ENCODE measurements around the gene MGST3. TPM values are rescaled to one million over a fixed set of nuclear protein-coding genes. Genes with fewer than 3 reads are reported as not detected.
"Not testable (repeated sequence)": the region's sequence is repeated elsewhere in the genome, so short reads cannot be mapped to it uniquely, and the experiment has no call there.

MGST3 gene
- total RNA-seq, result 100 and 101 TPM in 2 replicates

DNA sequence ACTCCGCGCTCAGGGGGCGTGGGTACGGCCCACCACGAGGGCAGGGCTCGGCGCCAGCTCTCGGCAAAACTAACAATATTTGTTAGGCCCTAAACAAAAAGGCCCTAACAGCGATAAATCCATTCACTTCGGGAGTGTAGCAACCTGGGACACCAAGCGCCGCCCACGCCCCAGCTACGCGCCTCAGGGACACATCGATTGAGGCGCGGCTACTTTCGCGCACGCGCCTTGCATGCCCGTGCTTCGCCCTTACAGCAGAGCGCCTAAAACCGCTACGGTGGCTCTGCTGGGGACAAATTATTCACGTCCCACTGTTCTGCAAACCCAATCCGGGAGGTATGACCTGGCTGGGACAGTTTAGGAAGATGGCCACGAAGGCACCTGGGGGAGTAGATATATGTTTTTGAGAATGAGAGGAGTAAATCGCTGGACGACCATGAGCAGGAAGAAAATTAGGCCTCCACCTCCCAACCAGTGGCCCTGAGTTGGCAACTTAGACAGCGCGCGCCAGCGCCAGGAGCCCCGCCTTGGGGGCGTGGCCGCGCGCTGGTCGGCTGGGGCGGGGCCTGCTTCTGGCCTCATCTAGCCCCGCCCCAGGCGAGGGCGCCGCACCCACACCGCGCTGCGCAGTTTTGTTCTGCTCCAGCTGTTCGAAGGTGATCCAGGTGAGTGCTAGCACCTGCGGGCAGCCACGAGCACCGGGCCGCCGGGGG lies at the start of gene MGST3:
Gene MGST3, plus strand, starts transcription at position 606 of the 713 bp plus-strand sequence. CDS start 18,614 bp downstream, outside the sequence.
- intact Hi-C loops (cut with micrococcal nuclease), result loop anchor here (1.0 to 2.0 kb wide), 7 partner anchors 10 to 1998 kb away; partner anchors contain the start of genes ALDH9A1, POU2F1 and TMCO1

DNA sequence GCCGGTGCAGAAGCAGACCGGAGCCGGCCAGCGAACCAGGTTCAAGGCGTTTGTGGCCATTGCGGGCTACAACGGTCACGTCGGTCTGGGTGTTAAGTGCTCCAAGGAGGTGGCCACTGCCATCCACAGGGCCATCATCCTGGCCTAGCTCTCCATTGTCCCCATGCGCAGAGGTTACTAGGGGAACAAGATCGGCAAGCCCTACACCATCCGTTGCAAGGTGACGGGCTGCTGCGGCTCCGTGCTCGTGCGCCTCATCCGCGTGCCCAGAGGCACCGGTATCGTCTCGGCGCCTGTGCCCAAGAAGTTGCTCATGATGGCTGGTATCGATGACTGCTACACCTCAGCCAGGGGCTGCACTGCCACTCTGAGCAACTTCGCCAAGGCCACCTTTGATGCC lies 49.1 kb upstream of the MGST3 start:
- intact Hi-C loops (cut with micrococcal nuclease), result no loop called here

DNA sequence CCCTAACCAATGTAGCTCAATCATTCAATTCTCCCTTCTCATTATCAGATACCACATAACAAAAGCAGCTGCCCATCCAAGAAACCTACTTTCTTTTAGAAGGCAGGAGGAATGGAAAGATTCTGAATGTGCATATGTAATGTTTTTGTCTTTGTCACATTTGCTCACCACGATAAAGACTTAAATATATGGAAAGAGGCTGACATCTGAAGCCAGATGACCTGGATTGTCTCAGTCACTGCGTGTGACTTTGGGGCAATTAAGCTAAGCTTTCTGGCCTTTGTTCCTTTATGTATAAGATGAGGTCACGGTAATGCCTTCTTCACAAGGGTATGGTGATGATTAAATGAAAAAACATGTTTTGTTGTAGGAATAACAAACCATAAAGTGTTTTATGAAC lies 44.6 kb upstream of the MGST3 start:
- intact Hi-C loops (cut with micrococcal nuclease), result no loop called here

DNA sequence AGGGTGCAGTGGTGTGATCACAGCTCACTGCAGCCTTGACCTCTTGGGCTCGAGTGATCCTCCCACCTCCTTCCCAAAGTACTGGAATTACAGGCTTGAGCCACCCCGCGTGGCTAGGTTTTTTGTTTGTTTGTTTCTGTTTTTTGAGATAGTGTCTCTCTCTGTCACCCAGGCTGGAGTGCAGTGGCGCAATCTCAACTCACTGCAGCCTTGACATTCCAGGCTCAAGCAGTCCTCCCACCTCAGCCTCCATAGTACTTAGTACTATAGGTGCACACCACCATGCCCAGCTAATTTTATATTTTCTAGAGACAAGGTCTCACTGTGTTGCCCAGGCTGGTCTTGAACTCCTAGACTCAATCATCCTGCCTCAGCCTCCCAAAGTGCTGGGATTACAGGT lies 39.6 kb upstream of the MGST3 start:
- intact Hi-C loops (cut with micrococcal nuclease), result loop anchor here (10.0 kb wide), 1 partner anchor 573 kb away; the partner anchor contains the start of gene FAM78B

DNA sequence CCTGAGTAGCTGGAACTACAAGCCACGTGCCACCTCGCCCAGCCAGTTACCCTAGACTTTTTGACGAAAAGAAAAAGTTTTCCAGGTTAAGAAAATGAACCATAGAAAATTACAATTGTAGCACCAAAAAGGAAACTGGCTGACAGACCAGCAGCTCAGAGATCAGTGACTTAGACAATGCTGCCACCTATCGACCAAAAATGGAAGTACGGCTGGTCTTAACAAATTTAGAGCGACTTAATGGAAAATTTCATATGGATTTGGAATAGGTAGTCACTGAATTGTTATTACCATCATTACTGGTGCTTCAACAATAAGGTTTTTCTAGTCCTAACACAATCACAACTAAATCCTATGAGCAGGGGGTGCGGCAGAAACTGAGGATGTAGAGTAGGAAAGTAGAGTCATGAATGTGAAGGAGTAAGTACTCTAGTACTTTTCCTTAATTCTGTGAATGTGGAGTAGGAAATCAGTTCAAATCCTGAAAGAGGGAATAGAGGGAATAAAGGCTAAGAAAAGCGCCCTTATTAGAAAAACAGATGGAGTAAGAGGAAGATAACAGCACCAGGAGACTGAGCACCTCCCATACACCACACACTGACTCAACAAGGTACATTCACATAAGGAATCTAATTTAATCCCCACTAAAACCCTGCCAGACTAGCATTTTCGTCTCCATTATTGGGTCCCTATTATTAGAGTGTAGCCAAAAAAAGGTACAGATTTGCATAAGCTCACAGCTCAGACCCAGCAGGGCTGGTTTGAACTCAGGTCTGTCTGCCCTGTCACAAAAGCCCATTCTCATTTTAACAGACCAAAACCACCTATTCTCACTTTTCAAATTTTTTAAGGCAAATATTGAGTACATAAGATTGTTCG lies 37.9 kb upstream of the MGST3 start:
- intact Hi-C loops (cut with micrococcal nuclease), result loop anchor here (1.0 to 10.0 kb wide), 6 partner anchors 189 to 572 kb away; partner anchors contain the start of gene FAM78B

DNA sequence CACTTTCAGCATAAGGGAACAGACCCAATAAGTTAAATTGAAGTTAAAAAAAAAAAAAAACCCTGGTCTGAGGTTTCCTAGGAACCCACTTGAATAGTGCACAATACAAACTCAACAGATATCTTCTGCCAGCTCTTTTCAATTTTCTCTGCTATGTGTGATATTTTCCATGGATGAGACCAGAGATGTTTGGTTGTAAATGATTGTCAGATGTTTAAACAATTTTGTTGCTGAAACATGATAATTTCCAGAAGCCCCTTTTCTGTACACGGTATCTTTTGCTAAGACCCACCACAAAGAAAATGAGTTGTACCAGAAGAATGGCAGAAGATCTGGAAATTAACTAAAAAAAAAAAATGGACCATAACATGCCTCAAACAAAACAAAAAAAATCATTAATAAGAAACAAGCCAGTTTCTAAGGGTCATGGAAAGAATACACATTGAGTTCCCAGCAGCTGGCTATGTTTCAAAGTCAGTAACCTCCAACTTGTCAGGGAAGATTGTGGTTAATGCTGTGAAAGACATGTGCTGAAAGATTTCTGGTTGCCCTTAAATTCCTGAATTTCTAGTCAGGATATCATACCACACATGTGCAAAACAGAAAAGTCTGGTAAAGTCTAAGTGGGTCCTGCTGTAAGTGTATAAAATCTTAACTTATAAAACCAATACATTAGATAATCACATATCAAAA lies 35.6 kb upstream of the MGST3 start:
- intact Hi-C loops (cut with micrococcal nuclease), result loop anchor here (10.0 kb wide), 1 partner anchor 569 kb away; the partner anchor contains the start of gene FAM78B

DNA sequence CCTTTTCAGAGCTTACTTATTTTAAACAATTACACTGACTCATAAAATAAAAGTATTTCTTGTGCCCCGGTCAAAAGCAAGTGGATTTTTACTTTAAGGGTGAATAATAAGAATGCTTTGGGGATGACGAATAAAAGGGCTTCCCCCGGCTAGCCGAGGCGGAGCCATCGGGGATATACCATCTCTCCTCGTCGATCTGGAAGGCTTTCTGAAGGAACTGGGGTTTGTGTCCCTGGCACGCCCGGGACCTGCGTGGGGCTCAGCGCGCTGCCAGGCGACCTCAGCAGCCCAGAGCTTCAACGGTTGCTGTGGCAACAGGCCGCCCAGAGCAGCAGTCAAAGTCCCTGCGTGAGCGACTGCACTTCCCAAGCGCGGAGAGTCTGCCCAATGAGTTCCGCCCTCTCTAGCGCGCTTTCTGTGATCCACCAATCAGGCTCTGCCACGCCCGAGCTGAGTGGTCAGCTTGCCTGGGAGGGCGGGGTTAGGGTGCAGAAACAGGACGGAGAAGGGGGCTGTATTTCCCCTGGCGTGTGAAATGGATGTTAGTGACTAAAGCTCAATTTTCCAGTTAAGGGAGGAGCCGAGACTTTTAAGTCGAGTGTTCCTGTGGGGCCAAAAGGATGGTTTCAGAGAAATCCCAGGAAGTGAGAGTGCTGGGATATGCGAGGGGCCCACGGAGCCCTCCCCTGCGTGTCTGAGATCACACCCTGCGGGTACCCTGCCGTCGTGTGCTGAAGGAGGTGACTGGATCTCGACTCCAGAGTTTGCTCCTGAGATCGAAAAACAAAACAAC lies 33.0 kb upstream of the MGST3 start:
- intact Hi-C loops (cut with micrococcal nuclease), result loop anchor here (1.0 to 10.0 kb wide), 6 partner anchors 32 to 567 kb away; partner anchors contain the start of genes ALDH9A1, FAM78B, TMCO1 and UCK2

DNA sequence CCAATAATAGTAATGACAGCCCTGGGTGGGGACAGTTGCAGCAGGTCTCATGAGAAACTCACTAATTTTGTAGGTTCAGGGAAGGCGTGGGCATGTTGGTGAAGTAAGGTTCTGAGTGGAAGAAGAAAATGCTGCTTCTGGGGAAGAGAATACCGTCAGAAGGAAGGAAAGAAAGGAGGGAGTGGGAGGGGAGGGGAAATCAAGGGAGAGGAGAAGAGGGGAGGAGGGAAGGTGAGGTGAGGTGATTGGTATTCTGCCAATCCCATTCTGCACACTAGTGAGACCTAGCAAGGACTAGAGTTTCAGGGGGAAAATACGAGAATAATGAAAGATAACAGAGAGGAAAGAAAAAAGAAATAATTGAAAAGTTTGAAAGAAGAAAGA lies 32.4 kb upstream of the MGST3 start:
- intact Hi-C loops (cut with micrococcal nuclease), result loop anchor here (1.0 to 10.0 kb wide), 6 partner anchors 32 to 566 kb away; partner anchors contain the start of genes ALDH9A1, FAM78B, TMCO1 and UCK2

DNA sequence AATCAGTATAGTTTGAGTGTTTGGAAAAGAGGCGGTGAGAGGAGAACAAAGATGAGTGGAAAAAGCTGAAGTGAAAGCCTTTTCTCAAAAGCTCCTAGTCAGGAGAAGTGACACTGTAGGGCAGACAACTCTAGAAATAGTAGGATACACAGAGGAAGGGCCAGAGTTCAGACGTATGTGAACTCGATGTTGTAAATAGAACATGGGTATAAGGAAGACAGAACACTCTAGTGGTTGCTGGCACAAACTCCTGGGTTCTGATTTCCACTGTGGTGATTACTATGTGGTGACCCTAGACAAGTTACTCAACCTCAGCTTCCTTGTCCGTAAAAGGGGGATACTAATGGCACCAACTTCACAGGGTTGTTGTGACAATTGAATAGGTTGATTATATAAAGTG lies 30.2 kb upstream of the MGST3 start:
- intact Hi-C loops (cut with micrococcal nuclease), result loop anchor here (1.0 to 5.0 kb wide), 3 partner anchors 118 to 892 kb away; no protein-coding TSS in a partner anchor

DNA sequence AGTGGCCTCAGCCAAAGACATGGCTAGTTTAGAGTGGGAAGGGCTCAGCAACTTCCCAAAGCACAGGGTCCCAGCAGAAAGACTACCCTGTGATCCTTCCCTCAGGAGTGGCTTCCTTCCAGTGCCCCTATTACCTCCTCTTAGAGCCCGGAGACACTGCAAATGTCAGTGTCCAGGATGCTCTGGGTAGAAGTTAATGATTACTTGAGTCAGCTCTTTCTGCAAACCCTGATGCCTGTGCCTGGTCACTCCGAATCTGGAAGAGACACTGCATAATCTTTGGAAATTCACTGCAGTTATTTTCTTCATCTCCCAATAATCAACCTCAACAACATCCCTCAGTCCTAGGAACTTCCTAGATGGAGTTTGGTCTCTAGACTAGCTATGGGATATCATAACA lies 27.2 kb upstream of the MGST3 start:
- intact Hi-C loops (cut with micrococcal nuclease), result loop anchor here (5.0 kb wide), 1 partner anchor 888 kb away; no protein-coding TSS in a partner anchor

DNA sequence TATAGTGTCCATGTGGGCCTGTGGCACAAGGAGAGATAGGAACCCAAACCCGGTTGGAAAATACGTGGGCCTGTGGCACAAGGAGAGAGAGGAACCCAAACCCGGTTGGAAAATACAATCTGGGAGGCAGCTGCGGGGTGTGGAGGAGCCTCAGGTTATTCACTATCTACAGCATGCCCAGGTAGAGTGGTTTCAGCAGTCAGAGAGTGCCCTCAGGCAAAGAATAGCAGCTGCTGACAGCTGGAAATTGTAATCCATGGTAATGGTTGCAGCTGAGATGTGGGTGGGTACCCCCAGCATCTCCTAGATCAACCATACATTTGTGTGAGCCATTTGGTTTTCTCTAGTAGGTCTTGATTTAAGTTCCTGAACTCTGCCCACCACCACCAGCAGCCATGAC lies 25.8 kb upstream of the MGST3 start:
- intact Hi-C loops (cut with micrococcal nuclease), result no loop called here

DNA sequence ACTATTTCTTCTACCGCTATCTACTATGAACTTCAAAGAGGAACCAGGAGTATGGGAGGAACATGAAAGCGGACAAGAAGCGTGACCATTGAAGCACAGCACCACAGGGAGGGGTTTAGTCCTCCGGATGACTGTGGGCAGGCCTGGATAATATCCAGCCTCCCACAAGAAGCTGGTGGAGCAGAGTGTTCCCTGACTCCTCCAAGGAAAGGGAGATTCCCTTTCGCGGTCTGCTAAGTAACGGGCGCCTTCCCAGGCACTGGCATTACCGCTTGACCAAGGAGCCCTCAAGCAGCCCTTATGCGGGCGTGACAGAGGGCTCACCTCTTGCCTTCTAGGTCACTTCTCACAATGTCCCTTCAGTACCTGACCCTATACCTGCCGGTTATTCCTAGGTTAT lies 24.4 kb upstream of the MGST3 start:
- intact Hi-C loops (cut with micrococcal nuclease), result not testable (repeated sequence)

DNA sequence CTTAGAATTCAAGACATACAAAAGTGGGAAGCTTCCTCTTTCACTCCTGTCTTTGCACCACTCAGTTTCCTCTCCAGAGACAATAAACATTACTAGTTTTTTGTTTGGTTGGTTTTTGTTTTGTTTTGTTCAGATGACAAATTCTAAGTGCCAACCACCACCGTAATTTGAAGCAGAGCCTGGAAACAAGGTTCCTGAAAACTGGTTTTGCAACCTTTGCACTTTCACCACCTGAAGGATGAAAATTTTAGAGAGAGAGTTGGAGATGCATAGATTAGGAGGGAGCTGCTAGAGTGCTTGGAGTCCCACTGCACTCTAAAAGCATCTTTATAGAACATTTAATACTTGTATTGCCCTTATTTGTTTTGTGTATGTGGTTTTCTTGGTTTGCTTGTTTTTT lies 20.2 kb upstream of the MGST3 start:
- intact Hi-C loops (cut with micrococcal nuclease), result no loop called here

DNA sequence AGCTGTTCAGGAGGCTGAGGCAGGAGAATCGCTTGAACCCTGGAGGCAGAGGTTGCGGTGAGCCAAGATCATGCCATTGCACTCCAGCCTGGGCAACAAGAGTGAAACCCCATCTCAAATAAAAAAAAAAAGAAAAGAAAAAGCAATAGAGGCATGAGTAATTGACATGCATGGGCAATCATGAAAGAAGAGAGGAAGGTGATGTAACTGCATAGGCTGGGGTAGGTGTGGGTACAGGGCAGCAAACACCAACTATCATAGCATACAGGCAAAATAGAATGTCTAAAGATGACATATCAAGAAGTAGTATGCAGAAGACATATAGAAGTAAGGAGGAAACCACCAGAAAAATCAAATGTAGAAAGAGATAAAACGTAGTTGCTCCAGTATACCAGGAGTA lies 19.0 kb upstream of the MGST3 start:
- intact Hi-C loops (cut with micrococcal nuclease), result no loop called here

DNA sequence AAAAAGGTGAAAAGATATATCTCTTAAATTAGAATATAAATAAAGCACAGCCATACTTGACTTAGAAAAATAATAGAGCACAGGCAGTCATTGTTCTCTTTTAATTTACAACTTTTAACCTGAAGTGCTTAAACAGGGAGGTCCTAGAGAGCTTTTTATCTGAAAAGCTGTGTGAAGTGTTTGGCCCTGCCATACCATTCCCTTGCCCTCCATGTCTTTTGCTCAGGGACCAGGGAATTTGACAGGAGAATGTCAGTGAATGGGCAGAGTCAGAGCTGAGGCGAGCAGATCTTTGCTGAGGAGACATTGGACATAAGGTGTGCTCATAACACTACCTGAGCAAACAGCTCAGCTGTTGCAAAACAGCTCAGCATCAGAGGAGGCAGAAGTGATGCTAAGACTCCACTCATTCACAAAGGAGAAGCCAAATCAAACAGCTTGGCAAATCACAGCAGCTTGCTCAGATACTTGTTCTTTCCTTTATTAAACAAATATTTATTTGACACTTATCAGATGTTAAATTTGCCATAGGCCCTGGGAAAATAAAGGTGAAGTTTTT lies 14.9 kb upstream of the MGST3 start:
- intact Hi-C loops (cut with micrococcal nuclease), result no loop called here

DNA sequence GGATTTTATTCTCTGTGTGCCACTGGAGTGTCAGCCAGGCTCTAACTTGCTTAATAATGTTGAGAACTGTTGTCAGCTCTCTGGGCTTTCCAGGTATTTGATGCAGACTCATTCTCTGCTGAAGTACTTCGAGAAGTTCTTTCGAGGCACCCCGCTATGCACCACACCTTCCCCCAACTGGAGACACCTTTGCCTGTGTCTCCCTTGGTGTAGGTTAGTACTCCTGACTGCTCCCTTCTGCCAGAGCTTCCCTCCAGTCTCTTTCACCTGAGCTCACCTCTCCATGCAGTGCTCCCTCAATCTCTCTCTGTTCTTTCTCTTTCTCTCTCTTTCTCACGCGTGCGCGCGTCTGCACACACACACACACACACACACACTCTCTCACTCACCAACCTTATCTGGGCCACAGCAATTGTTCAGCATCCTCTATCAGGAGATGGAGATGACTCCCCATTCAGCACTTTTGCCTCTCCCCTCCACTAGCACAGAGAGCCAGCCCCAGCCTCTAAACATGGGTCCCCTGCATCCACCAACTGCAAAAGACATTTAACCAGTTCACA lies 14.0 kb upstream of the MGST3 start:
- intact Hi-C loops (cut with micrococcal nuclease), result no loop called here

DNA sequence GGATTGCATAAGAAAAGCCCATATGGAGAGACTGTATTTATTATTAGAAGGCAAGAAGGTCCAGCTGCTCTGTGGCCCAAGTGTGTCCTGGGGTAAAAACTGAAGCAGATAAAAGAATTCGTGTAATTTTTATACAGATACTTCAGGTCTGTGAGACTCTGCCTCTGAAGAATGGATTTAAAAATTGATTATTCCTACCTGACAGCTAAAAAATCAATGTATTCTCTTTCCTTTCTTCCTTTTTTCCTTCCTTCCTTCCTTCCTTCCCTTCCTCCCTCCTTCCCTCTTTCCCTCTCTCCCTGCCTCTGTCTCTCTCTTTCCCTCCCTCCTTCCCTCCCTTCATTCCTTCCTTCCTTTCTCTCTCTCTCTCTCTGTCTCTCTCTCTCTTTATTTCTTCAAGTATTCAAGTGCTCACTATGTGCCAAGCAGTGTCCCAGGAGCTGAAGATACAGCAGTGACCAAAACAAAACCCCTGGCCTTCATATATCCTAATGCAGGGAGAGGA lies 11.3 kb upstream of the MGST3 start:
- intact Hi-C loops (cut with micrococcal nuclease), result no loop called here

DNA sequence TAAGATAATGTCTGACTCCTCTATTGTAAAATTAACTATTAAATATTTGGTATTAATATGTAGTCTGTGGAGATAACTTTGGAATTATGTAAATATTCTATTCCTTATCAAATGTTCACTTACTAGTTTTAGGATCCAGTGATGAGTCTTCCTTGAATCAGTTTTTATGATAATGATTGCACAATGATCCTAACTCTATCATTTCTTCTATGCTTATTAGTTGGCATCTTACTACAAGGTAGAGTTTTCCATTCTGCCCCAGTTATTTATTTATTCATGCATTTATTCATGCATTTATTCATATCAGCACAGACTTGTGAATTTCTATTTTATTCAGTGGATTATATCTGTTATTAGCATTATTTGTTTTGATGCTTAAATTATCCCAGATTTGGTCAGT lies 7.4 kb upstream of the MGST3 start:
- intact Hi-C loops (cut with micrococcal nuclease), result no loop called here

DNA sequence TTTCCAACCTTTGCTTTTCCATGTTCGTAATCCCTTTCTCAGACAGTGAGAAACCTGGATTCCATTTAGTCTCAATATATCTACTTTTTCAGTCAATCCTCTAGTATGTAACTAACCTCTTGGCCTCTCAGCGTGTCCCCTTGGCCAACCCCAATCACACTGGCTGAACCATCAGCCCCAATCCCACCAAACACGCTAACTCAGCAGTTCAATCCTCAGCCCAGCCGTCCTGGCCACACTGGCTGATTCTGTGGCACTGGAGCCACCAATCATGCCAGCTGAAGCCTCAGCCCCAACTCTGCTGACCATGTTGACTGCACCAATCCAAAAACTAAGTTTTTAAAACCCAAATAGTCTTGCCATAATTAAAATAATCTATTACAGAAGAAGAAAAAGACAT lies 6.6 kb upstream of the MGST3 start:
- intact Hi-C loops (cut with micrococcal nuclease), result no loop called here
